Karpas-422 (cell line): ENCODE data around the gene MRPL37. TPM values are rescaled to one million over a fixed set of nuclear protein-coding genes. Genes with fewer than 3 reads are reported as not detected.

Experiments
- DNase-seq: peaks from one replicate; pipeline ENCODE4 v3.0.0-alpha.2; 2015
- H2AFZ ChIP-seq: fragments of 200-600 bp; sonication (generic); 2 replicates; pipeline ENCODE4 v1.6.1; 2014; ENCODE audit warnings: antibody characterized with exemption, low read length, mixed read lengths
- H3K27ac ChIP-seq: fragments of 200-600 bp; sonication (generic); 2 replicates; pipeline ENCODE4 v1.5.1; 2014; ENCODE audit warnings: mild to moderate bottlenecking, low read length, moderate library complexity
- H3K27me3 ChIP-seq: fragments of 200-600 bp; sonication (generic); 2 replicates; pipeline ENCODE4 v1.6.1; 2014; ENCODE audit warnings: low read length, mixed read lengths
- H3K36me3 ChIP-seq: fragments of 200-600 bp; sonication (generic); 2 replicates; pipeline ENCODE4 v1.6.1; 2014; ENCODE audit warnings: low read length, mixed read lengths; ENCODE audit not compliant: insufficient read depth
- H3K4me1 ChIP-seq: fragments of 200-600 bp; sonication (generic); 2 replicates; pipeline ENCODE4 v1.6.1; 2014; ENCODE audit warnings: mild to moderate bottlenecking, low read length, mixed read lengths
- H3K4me2 ChIP-seq: fragments of 200-600 bp; sonication (generic); 2 replicates; pipeline ENCODE4 v1.6.1; 2014; ENCODE audit warnings: low read length, low read depth, mild to moderate bottlenecking; ENCODE audit not compliant: poor library complexity, severe bottlenecking
- H3K4me3 ChIP-seq: fragments of 200-600 bp; sonication (generic); 2 replicates; pipeline ENCODE4 v1.5.1; 2014; ENCODE audit warnings: mild to moderate bottlenecking, antibody characterized with exemption, low read length, mixed read lengths
- H3K79me2 ChIP-seq: fragments of 200-600 bp; sonication (generic); 2 replicates; pipeline ENCODE4 v1.6.1; 2014; ENCODE audit warnings: mild to moderate bottlenecking, low read length, mixed read lengths
- H3K9ac ChIP-seq: fragments of 200-600 bp; sonication (generic); 2 replicates; pipeline ENCODE4 v1.6.0; 2014; ENCODE audit warnings: low read length
- H3K9me2 ChIP-seq: fragments of 200-600 bp; sonication (generic), shearing (Covaris generic); replicated peaks from 2 replicates; pipeline ENCODE4 v1.6.0; 2014; ENCODE audit warnings: mild to moderate bottlenecking, low read length, moderate library complexity; ENCODE audit not compliant: insufficient read depth
- H3K9me3 ChIP-seq: fragments of 300-700, 200-600 bp; sonication (generic); 2 replicates; pipeline ENCODE4 v1.6.1; 2014; ENCODE audit warnings: low read length, mixed read lengths
- H4K20me1 ChIP-seq: fragments of 200-600 bp; sonication (generic); 2 replicates; pipeline ENCODE4 v1.6.1; 2014; ENCODE audit warnings: mild to moderate bottlenecking, antibody characterized with exemption, low read length, low read depth; ENCODE audit not compliant: insufficient read depth
- total RNA-seq: library from RNA; depleted of rRNA; stranded (reverse); fragments of >200 nt; shearing (Covaris generic); gene quantifications from 2 replicates; pipeline ENCODE4 v1.2.3, GENCODE V29; 2014; ENCODE audit warnings: low replicate concordance

The MRPL37 gene
- total RNA-seq, 1 experiment from 2014 or later: 80.1 TPM

GRCh38 chr1:54237586-54237985, 37.6 kb downstream of the MRPL37 start:
- H3K27me3 ChIP-seq: no peaks in the 10 kb centered on the region
- no peak overlapping the region for H3K9ac ChIP-seq
- H3K36me3 ChIP-seq: no peaks in the 10 kb centered on the region
- H3K9me3 ChIP-seq: no peaks in the 10 kb centered on the region
- no peaks in the 10 kb centered on the region for H3K79me2 ChIP-seq
- DNase-seq: no peak
- H4K20me1 ChIP-seq: no peaks in the 10 kb centered on the region
- no peak overlapping the region for H2AFZ ChIP-seq
- no peak overlapping the region for H3K4me2 ChIP-seq
- H3K4me3 ChIP-seq: no peak overlapping the region
- H3K27ac ChIP-seq: no peak overlapping the region
- H3K9me2 ChIP-seq: no peaks in the 10 kb centered on the region
- H3K4me1 ChIP-seq: no peaks in the 10 kb centered on the region

- no peak overlapping the region for H3K4me3 ChIP-seq
- DNase-seq: peak; percentile 52
- H4K20me1 ChIP-seq: no peaks in the 10 kb centered on the region
- no peaks in the 10 kb centered on the region for H3K79me2 ChIP-seq
- no peak overlapping the region for H2AFZ ChIP-seq
- no peaks in the 10 kb centered on the region for H3K27me3 ChIP-seq
- no peaks in the 10 kb centered on the region for H3K4me1 ChIP-seq
- no peak overlapping the region for H3K27ac ChIP-seq
- no peaks in the 10 kb centered on the region for H3K9me3 ChIP-seq
- no peak overlapping the region for H3K4me2 ChIP-seq
- H3K36me3 ChIP-seq: no peaks in the 10 kb centered on the region
- H3K9me2 ChIP-seq: no peaks in the 10 kb centered on the region
- no peak overlapping the region for H3K9ac ChIP-seq
These were observed 38.5 kb downstream of the MRPL37 start for GRCh38 chr1:54238353-54239034.

- Histone ChIP-seq H3K27me3 (no peaks in the 10 kb centered on the region), H3K9me2 (no peaks in the 10 kb centered on the region), H3K9ac (no peak overlapping the region), H3K9me3 (no peaks in the 10 kb centered on the region), H3K79me2 (no peaks in the 10 kb centered on the region), H4K20me1 (no peaks in the 10 kb centered on the region), H2AFZ (no peak overlapping the region), H3K27ac (no peak overlapping the region), H3K4me1 (no peaks in the 10 kb centered on the region), H3K4me3 (no peak overlapping the region), H3K36me3 (no peaks in the 10 kb centered on the region), H3K4me2 (no peak overlapping the region)
- DNase-seq: no peak
These were observed 39.0 kb downstream of the MRPL37 start for GRCh38 chr1:54239035-54239383.

- Histone ChIP-seq H2AFZ (no peak overlapping the region), H3K4me3 (no peak overlapping the region), H3K9me3 (no peaks in the 10 kb centered on the region), H3K4me2 (no peak overlapping the region), H3K79me2 (no peaks in the 10 kb centered on the region), H3K9me2 (no peaks in the 10 kb centered on the region), H3K27me3 (no peaks in the 10 kb centered on the region), H3K4me1 (no peaks in the 10 kb centered on the region), H3K36me3 (no peaks in the 10 kb centered on the region), H3K9ac (no peak overlapping the region), H4K20me1 (no peaks in the 10 kb centered on the region), H3K27ac (no peak overlapping the region)
- DNase-seq: no peak
These were observed 39.7 kb downstream of the MRPL37 start for GRCh38 chr1:54239631-54240031.

GRCh38 chr1:54240741-54241335, 40.9 kb downstream of the MRPL37 start:
- Histone ChIP-seq H3K27ac (no peak overlapping the region), H2AFZ (no peak overlapping the region), H3K36me3 (no peaks in the 10 kb centered on the region), H3K27me3 (no peaks in the 10 kb centered on the region), H3K79me2 (no peaks in the 10 kb centered on the region), H3K4me1 (no peaks in the 10 kb centered on the region), H3K9me3 (no peaks in the 10 kb centered on the region), H3K9ac (no peak overlapping the region), H3K4me2 (no peak overlapping the region), H4K20me1 (no peaks in the 10 kb centered on the region), H3K9me2 (no peaks in the 10 kb centered on the region), H3K4me3 (no peak overlapping the region)
- no peak for DNase-seq

- H3K9ac ChIP-seq: no peak overlapping the region
These were observed 41.4 kb downstream of the MRPL37 start for GRCh38 chr1:54241364-54241763.

GRCh38 chr1:54243022-54243421, 43.1 kb downstream of the MRPL37 start:
- Histone ChIP-seq H4K20me1 (no peaks in the 10 kb centered on the region), H3K9ac (no peak overlapping the region), H3K79me2 (no peaks in the 10 kb centered on the region), H3K4me3 (no peak overlapping the region), H3K9me3 (no peaks in the 10 kb centered on the region), H3K27me3 (no peaks in the 10 kb centered on the region), H3K36me3 (no peaks in the 10 kb centered on the region), H3K4me1 (no peaks in the 10 kb centered on the region), H3K27ac (no peak overlapping the region), H2AFZ (no peak overlapping the region), H3K9me2 (no peaks in the 10 kb centered on the region), H3K4me2 (no peak overlapping the region)
- no peak for DNase-seq

More at GRCh38 chr1:54241364-54241763, 41.4 kb downstream of the MRPL37 start:
- Histone ChIP-seq H3K4me1 (no peaks in the 10 kb centered on the region), H3K9me3 (no peaks in the 10 kb centered on the region), H3K36me3 (no peaks in the 10 kb centered on the region), H3K9me2 (no peaks in the 10 kb centered on the region), H3K4me3 (no peak overlapping the region), H3K4me2 (no peak overlapping the region), H2AFZ (no peak overlapping the region), H4K20me1 (no peaks in the 10 kb centered on the region), H3K27me3 (no peaks in the 10 kb centered on the region), H3K27ac (no peak overlapping the region), H3K79me2 (no peaks in the 10 kb centered on the region)
- DNase-seq: no peak

- Histone ChIP-seq H3K27ac (no peak overlapping the region), H3K36me3 (no peaks in the 10 kb centered on the region), H3K9ac (no peak overlapping the region), H3K4me1 (no peaks in the 10 kb centered on the region), H3K9me3 (no peaks in the 10 kb centered on the region), H3K4me2 (no peak overlapping the region), H3K9me2 (no peaks in the 10 kb centered on the region), H3K27me3 (no peaks in the 10 kb centered on the region), H3K4me3 (no peak overlapping the region), H4K20me1 (no peaks in the 10 kb centered on the region), H2AFZ (no peak overlapping the region), H3K79me2 (no peaks in the 10 kb centered on the region)
- DNase-seq: no peak
These were observed 44.7 kb downstream of the MRPL37 start for GRCh38 chr1:54244655-54245054.
